GM12878 (cell line): ENCODE measurements around the gene TPGS1. TPM values are rescaled to one million over a fixed set of nuclear protein-coding genes. Genes with fewer than 3 reads are reported as not detected.

Experiments
- ATAC-seq: fragments of 200-7000 bp; cut with Tn5 transposase; 3 replicates; pipeline ENCODE4 v1.9.1; 2020; ENCODE audit warnings: mild to moderate bottlenecking, moderate library complexity
- BruUV-seq: library from RNA; stranded (reverse); fragments of 400-500 nt; replicated peaks from 2 replicates; lab custom pipeline; 2021; lab: Mats Ljungman, UMichigan
- CTCF ChIA-PET: fragments of 300-600 bp; sonication (Branson Sonifier 250); formaldehyde crosslinking; extraction: SDS; loops from one replicate; lab custom pipeline; 2021; ENCODE audit warnings: inconsistent platforms; lab: Yijun Ruan, JAX
- POLR2A ChIA-PET: fragments of 350-600 bp; formaldehyde crosslinking; extraction: SDS; loops from one replicate; lab custom pipeline; 2021; ENCODE audit warnings: inconsistent platforms; lab: Charles Lee
- RAD21 ChIA-PET: fragments of 300-600 bp; sonication (Branson Sonifier 250); formaldehyde crosslinking; loops from one replicate; lab custom pipeline; 2023; ENCODE audit warnings: antibody characterized with exemption; ENCODE audit not compliant: unreplicated experiment; lab: Charles Lee
- SMC1A ChIA-PET: fragments of 300-600 bp; sonication (Branson Sonifier 250); formaldehyde crosslinking; loops from one replicate; lab custom pipeline; 2023; ENCODE audit not compliant: unreplicated experiment, uncharacterized antibody; lab: Charles Lee
- DNase-seq: peaks from one replicate; pipeline ENCODE4 v3.0.0-alpha.2; 2011; ENCODE audit warnings: low read depth, low spot score
- FAIRE-seq: peaks from 3 replicates; lab custom pipeline; 2011; peaks lifted over from hg19 to GRCh38; lab: Jason Lieb, UNC
- H2AFZ ChIP-seq: 2 replicates; pipeline ENCODE4 v1.6.0; 2011; ENCODE audit warnings: low read depth, low read length, control low read depth; ENCODE audit not compliant: control insufficient read depth
- H3K27ac ChIP-seq: 2 replicates; pipeline ENCODE4 v1.5.1; 2011; ENCODE audit warnings: control low read depth; ENCODE audit not compliant: control insufficient read depth, insufficient read depth
- H3K27me3 ChIP-seq, 2 experiments: replicated peaks in 1 of 2; 2 replicates each; pipeline versions ENCODE4 v1.6.0 to v1.6.1; 2011; ENCODE audit warnings: low read length in 1 of 2; ENCODE audit not compliant: control insufficient read depth in 2 of 2, insufficient read depth in 2 of 2
- H3K36me3 ChIP-seq, 2 experiments: 2 replicates each; pipeline ENCODE4 v1.5.1; 2011; ENCODE audit warnings: low read length in 1 of 2; ENCODE audit not compliant: control insufficient read depth in 2 of 2, insufficient read depth in 2 of 2
- H3K4me1 ChIP-seq: 2 replicates; pipeline ENCODE4 v1.6.1; 2011; ENCODE audit warnings: mild to moderate bottlenecking, low read length, moderate library complexity, mixed read lengths; ENCODE audit not compliant: control insufficient read depth, insufficient read depth
- H3K4me2 ChIP-seq: 2 replicates; pipeline ENCODE4 v1.6.0; 2011; ENCODE audit warnings: control low read depth; ENCODE audit not compliant: control insufficient read depth, insufficient read depth
- H3K4me3 ChIP-seq: fragments of 200-600 bp; sonication (generic); 2 replicates; pipeline ENCODE4 v1.5.1; 2016
- H3K79me2 ChIP-seq: 2 replicates; pipeline ENCODE4 v1.6.0; 2011; ENCODE audit warnings: low read length; ENCODE audit not compliant: control insufficient read depth, insufficient read depth
- H3K9ac ChIP-seq: 2 replicates; pipeline ENCODE4 v1.8.0; 2011; ENCODE audit warnings: low read length, control low read depth, mixed read lengths; ENCODE audit not compliant: control insufficient read depth, insufficient read depth
- H3K9me3 ChIP-seq: replicated peaks from 3 replicates; pipeline ENCODE4 v1.5.1; 2011; ENCODE audit warnings: mild to moderate bottlenecking, low read length; ENCODE audit not compliant: control insufficient read depth, insufficient read depth
- H4K20me1 ChIP-seq: 2 replicates; pipeline ENCODE4 v1.6.0; 2011; ENCODE audit not compliant: control insufficient read depth, insufficient read depth
- ASH2L ChIP-seq: fragments of 300-600, 200-600 bp; sonication (generic); IDR thresholded peaks from 2 replicates; pipeline ENCODE4 v1.6.1; 2017; ENCODE audit warnings: low read depth, mild to moderate bottlenecking, borderline replicate concordance
- BACH1 ChIP-seq: fragments of 450-650 bp; IDR thresholded peaks from 2 replicates; pipeline ENCODE4 v1.6.1; 2017; ENCODE audit warnings: mild to moderate bottlenecking, borderline replicate concordance
- BRCA1 ChIP-seq: IDR thresholded peaks from 2 replicates; pipeline ENCODE4 v1.6.1; 2011; ENCODE audit warnings: low read depth, low read length, improper control_type of control experiment
- CREM ChIP-seq: IDR thresholded peaks from 2 replicates; pipeline ENCODE4 v1.6.1; 2014; ENCODE audit warnings: antibody characterized with exemption, low read depth
- HDAC6 ChIP-seq: fragments of 200-600 bp; sonication (generic); IDR thresholded peaks from one replicate; pipeline ENCODE4 v1.8.0; 2017; ENCODE audit warnings: antibody characterized with exemption; ENCODE audit not compliant: unreplicated experiment
- LARP7 ChIP-seq: fragments of 450-650 bp; IDR thresholded peaks from 2 replicates; pipeline ENCODE4 v1.6.1; 2017; ENCODE audit warnings: mild to moderate bottlenecking
- MXI1 ChIP-seq: fragments of 150-350 bp; IDR thresholded peaks from 2 replicates; pipeline ENCODE4 v1.6.1; 2011; ENCODE audit warnings: low read depth, mild to moderate bottlenecking, inconsistent platforms, low read length, improper control_type of control experiment
- NR2F1 ChIP-seq: fragments of 450-650 bp; conservative IDR thresholded peaks from 2 replicates; pipeline ENCODE4 v1.6.1; 2017; ENCODE audit warnings: mild to moderate bottlenecking
- POLR2A ChIP-seq: IDR thresholded peaks from 2 replicates; pipeline ENCODE4 v1.6.1; 2011; ENCODE audit warnings: low read depth, mild to moderate bottlenecking, low read length
- RAD51 ChIP-seq: fragments of 450-650 bp; IDR thresholded peaks from 2 replicates; pipeline ENCODE4 v1.6.1; 2016; ENCODE audit warnings: moderate library complexity, mild to moderate bottlenecking, inconsistent platforms
- SMARCA5 ChIP-seq: fragments of 450-650 bp; IDR thresholded peaks from 2 replicates; pipeline ENCODE4 v1.6.1; 2017; ENCODE audit warnings: mild to moderate bottlenecking
- SMC3 ChIP-seq: IDR thresholded peaks from 2 replicates; pipeline ENCODE4 v1.6.1; 2011; ENCODE audit warnings: low read length, improper control_type of control experiment, borderline replicate concordance
- SREBF1 ChIP-seq: IDR thresholded peaks from 2 replicates; pipeline ENCODE4 v1.6.1; 2012; ENCODE audit warnings: mild to moderate bottlenecking, low read length
- SRF ChIP-seq, 2 experiments: IDR thresholded peaks; 2 replicates each; pipeline ENCODE4 v1.6.1; 2011; ENCODE audit warnings: low read depth in 2 of 2, low read length in 2 of 2, mild to moderate bottlenecking in 1 of 2, moderate library complexity in 1 of 2
- TARDBP ChIP-seq: IDR thresholded peaks from 2 replicates; pipeline ENCODE4 v1.6.1; 2016; ENCODE audit warnings: borderline replicate concordance
- YY1 ChIP-seq: IDR thresholded peaks from 2 replicates; pipeline ENCODE4 v1.6.1; 2011; ENCODE audit warnings: low read depth, mild to moderate bottlenecking, low read length
- ZSCAN29 ChIP-seq: fragments of 450-650 bp; IDR thresholded peaks from 2 replicates; pipeline ENCODE4 v1.6.1; 2017; ENCODE audit warnings: mild to moderate bottlenecking, moderate library complexity
- WGBS: methylation state at CpG from one replicate; pipeline ENCODE4 v1.1.6; 2016; ENCODE audit warnings: low lambda C conversion rate; ENCODE audit not compliant: insufficient replicate concordance, insufficient coverage; ENCODE audit errors: missing lambda C conversion rate; 5-methylcytosine and 5-hydroxymethylcytosine counted together
- in situ Hi-C: fragments of 300-500 bp; cut with MboI; formaldehyde crosslinking; loops from 9 replicates; pipeline ENCODE4 v1.14.3; 2018; ENCODE audit warnings: mixed read lengths
- intact Hi-C: fragments of 100-400 bp; cut with micrococcal nuclease; formaldehyde crosslinking; loops from one replicate; pipeline ENCODE4 v1.14.2; 2022; ENCODE audit not compliant: unreplicated experiment
- polyA plus RNA-seq, 11 experiments: library from polyadenylated mRNA; depleted of rRNA in 4 of 11; unstranded in 6 of 11; stranded (reverse) in 5 of 11; fragments of >200 nt; fragmentation: Nextera tagmentation in 4 of 11; fragmentation: Illumina TruSeq in 1 of 11; extraction: Ambion mirVana in 4 of 11; extraction: Trizol in 1 of 11; gene quantifications; 1 replicate in 1 of 11; 2 replicates in 10 of 11; pipeline versions ENCODE4 v1.2.1 to v1.2.3, GENCODE V29; 2011 to 2016; ENCODE audit warnings: inconsistent platforms in 2 of 11, missing spikeins in 2 of 11, low read depth in 1 of 11
- total RNA-seq, 4 experiments: library from RNA; depleted of rRNA in 3 of 4; stranded (reverse); fragments of >200 nt in 3 of 4; fragmentation: Illumina TruSeq in 1 of 4; extraction: Trizol in 1 of 4; gene quantifications; 2 replicates each; pipeline versions ENCODE4 v1.2.1 to v1.2.3, GENCODE V29; 2013 to 2021
- TF ChIP-seq, protein P1 (sequence below): fragments of 150-350 bp; IDR thresholded peaks from 2 replicates; pipeline ENCODE4 v1.6.1; 2016; ENCODE audit warnings: low read depth, low read length
- TF ChIP-seq, protein P2 (sequence below): fragments of 450-650 bp; conservative IDR thresholded peaks from 2 replicates; pipeline ENCODE4 v1.6.1; 2017; ENCODE audit warnings: mild to moderate bottlenecking, moderate library complexity

TPGS1 gene
- total and polyA plus RNA-seq, 10 of the 15 experiments (the other 5 are each of a cell fraction or from before 2014, with no cell fraction given): 0.24 to 24.7 (median 7.7) TPM; not detected in 2

GRCh38 chr19:531753-532560 is 24.7 kb downstream of the TPGS1 start, which contains the start of gene CDC34:
Gene CDC34, plus strand, starts transcription at chr19:531760. Its CDS starts 172 bp downstream, at chr19:531932.
- Histone ChIP-seq H2AFZ (peak within 1 kb of the TSS; percentile 99), H3K4me3 (peak within 1 kb of the TSS; percentile 97), H3K27ac (peak within 1 kb of the TSS; percentile 65), H3K27me3 (no peaks in the 10 kb centered on the region), H3K4me1 (peaks cover 8% of the 10 kb centered on the region), H4K20me1 (no peaks in the 10 kb centered on the region), H3K4me2 (peak within 1 kb of the TSS; percentile 89), H3K79me2 (peaks cover 27% of the 10 kb centered on the region), H3K9ac (peak within 1 kb of the TSS; percentile 88), H3K36me3 (peaks cover 0 to 5% of the 10 kb centered on the region in 2 experiments; a peak in 3 of 4 replicates), H3K9me3 (no peaks in the 10 kb centered on the region; the same call in 2 of the 3 replicates)
- BruUV-seq: no TSS peak
- CTCF ChIA-PET: interaction anchor here (0.7 to 7.4 kb wide), 10 partner anchors 11 to 75 kb away, joined by 3 to 42 read pairs (median 4); partner anchors contain the start of gene TPGS1
- TF ChIP-seq SRF (IDR thresholded peaks at IDR 0.05; ENCODE audit: low read depth in 2 of 2, low read length in 2 of 2): 0 out of 4 replicates have a peak, but pooled peaks of 1 of the 2 experiments have one; percentile 47
- no peak for TF ChIP-seq HDAC6
- TF ChIP-seq SREBF1: no peak
- TF ChIP-seq MXI1: no peak
- TF ChIP-seq YY1: peak; percentile 40; the same call in 1 of the 2 replicates
- no peak for TF ChIP-seq ZSCAN29
- 0 out of 2 replicates have a peak, but pooled peaks have one; percentile 17 for TF ChIP-seq LARP7
- TF ChIP-seq ASH2L: no peak
- TF ChIP-seq POLR2A: peak; percentile 80
- TF ChIP-seq BACH1: 0 out of 2 replicates have a peak, but pooled peaks have one; percentile 51
- TF ChIP-seq RAD51: no peak
- no peak for TF ChIP-seq TARDBP
- TF ChIP-seq SMC3: no peak
- TF ChIP-seq NR2F1: no peak
- TF ChIP-seq, protein P1, sequence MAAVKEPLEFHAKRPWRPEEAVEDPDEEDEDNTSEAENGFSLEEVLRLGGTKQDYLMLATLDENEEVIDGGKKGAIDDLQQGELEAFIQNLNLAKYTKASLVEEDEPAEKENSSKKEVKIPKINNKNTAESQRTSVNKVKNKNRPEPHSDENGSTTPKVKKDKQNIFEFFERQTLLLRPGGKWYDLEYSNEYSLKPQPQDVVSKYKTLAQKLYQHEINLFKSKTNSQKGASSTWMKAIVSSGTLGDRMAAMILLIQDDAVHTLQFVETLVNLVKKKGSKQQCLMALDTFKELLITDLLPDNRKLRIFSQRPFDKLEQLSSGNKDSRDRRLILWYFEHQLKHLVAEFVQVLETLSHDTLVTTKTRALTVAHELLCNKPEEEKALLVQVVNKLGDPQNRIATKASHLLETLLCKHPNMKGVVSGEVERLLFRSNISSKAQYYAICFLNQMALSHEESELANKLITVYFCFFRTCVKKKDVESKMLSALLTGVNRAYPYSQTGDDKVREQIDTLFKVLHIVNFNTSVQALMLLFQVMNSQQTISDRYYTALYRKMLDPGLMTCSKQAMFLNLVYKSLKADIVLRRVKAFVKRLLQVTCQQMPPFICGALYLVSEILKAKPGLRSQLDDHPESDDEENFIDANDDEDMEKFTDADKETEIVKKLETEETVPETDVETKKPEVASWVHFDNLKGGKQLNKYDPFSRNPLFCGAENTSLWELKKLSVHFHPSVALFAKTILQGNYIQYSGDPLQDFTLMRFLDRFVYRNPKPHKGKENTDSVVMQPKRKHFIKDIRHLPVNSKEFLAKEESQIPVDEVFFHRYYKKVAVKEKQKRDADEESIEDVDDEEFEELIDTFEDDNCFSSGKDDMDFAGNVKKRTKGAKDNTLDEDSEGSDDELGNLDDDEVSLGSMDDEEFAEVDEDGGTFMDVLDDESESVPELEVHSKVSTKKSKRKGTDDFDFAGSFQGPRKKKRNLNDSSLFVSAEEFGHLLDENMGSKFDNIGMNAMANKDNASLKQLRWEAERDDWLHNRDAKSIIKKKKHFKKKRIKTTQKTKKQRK: no peak
- TF ChIP-seq BRCA1: no peak
- TF ChIP-seq SMARCA5: peak; percentile 86
- TF ChIP-seq CREM: no peak
- TF ChIP-seq, protein P2, sequence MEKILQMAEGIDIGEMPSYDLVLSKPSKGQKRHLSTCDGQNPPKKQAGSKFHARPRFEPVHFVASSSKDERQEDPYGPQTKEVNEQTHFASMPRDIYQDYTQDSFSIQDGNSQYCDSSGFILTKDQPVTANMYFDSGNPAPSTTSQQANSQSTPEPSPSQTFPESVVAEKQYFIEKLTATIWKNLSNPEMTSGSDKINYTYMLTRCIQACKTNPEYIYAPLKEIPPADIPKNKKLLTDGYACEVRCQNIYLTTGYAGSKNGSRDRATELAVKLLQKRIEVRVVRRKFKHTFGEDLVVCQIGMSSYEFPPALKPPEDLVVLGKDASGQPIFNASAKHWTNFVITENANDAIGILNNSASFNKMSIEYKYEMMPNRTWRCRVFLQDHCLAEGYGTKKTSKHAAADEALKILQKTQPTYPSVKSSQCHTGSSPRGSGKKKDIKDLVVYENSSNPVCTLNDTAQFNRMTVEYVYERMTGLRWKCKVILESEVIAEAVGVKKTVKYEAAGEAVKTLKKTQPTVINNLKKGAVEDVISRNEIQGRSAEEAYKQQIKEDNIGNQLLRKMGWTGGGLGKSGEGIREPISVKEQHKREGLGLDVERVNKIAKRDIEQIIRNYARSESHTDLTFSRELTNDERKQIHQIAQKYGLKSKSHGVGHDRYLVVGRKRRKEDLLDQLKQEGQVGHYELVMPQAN: 0 out of 2 replicates have a peak, but pooled peaks have one; percentile 18
- DNase-seq: no peak
- RAD21 ChIA-PET: interaction anchor here (2.1 to 2.4 kb wide), 3 partner anchors 21 to 43 kb away, joined by 7 to 17 read pairs (median 10); no protein-coding TSS in a partner anchor
- POLR2A ChIA-PET: interaction anchor here (0.6 to 2.9 kb wide), 6 partner anchors 21 to 148 kb away, joined by 3 to 13 read pairs (median 6); partner anchors contain the start of gene TPGS1
- SMC1A ChIA-PET: interaction anchor here (0.6 to 2.9 kb wide), 5 partner anchors 21 to 191 kb away, joined by 3 to 20 read pairs (median 3); no protein-coding TSS in a partner anchor
- ATAC-seq: peak; percentile 18
- 1% methylated on average over 43 of the region's 84 CpGs for WGBS
- intact Hi-C loops: loop anchor here (5.0 kb wide), 1 partner anchor 40 kb away; the partner anchor contains the start of gene BSG
- in situ Hi-C loops: no loop called here
- FAIRE-seq: no peak
